SK-N-SH treated with all-trans-retinoic acid at 6 μM for 48 hours (cell line): ENCODE results near the gene BIRC2.

Experiments used
- ATAC-seq: fragments of 200-7000 bp; cut with Tn5 transposase; 3 replicates; pipeline ENCODE4 v1.9.1; 2020; ENCODE audit warnings: mild to moderate bottlenecking, moderate library complexity
- ARNTL ChIP-seq: fragments of 450-650 bp; formaldehyde crosslinking; IDR thresholded peaks from 2 replicates; pipeline ENCODE4 v1.5.0; 2020; ENCODE audit warnings: low read depth, mild to moderate bottlenecking, moderate library complexity, borderline replicate concordance
- BACH2 ChIP-seq: fragments of 250-450 bp; sonication (Bioruptor Pico); IDR thresholded peaks from 2 replicates; pipeline ENCODE4 v1.9.0; 2021; ENCODE audit warnings: mild to moderate bottlenecking, borderline replicate concordance
- CSDC2 ChIP-seq: fragments of 250-450 bp; sonication (Bioruptor Pico); IDR thresholded peaks from 2 replicates; pipeline ENCODE4 v1.5.0; 2020; ENCODE audit warnings: mild to moderate bottlenecking, moderate library complexity
- ESRRG ChIP-seq: fragments of 250-450 bp; sonication (Bioruptor Pico); IDR thresholded peaks from 2 replicates; pipeline ENCODE4 v1.6.1; 2021; ENCODE audit warnings: mild to moderate bottlenecking
- GLIS3 ChIP-seq: fragments of 250-450 bp; sonication (Bioruptor Pico); IDR thresholded peaks from 2 replicates; pipeline ENCODE4 v1.5.0; 2020; ENCODE audit warnings: mild to moderate bottlenecking, moderate library complexity
- ISL1 ChIP-seq: fragments of 250-450 bp; sonication (Bioruptor Pico); IDR thresholded peaks from 2 replicates; pipeline ENCODE4 v2.1.2; 2022; ENCODE audit warnings: mild to moderate bottlenecking, moderate library complexity
- PPARA ChIP-seq: fragments of 250-450 bp; sonication (Bioruptor Pico); IDR thresholded peaks from 2 replicates; pipeline ENCODE4 v1.5.0; 2020; ENCODE audit warnings: mild to moderate bottlenecking, borderline replicate concordance
- RARB ChIP-seq: fragments of 250-450 bp; sonication (Bioruptor Pico); IDR thresholded peaks from 2 replicates; pipeline ENCODE4 v1.8.0; 2021; ENCODE audit warnings: mild to moderate bottlenecking, moderate library complexity
- SNAI2 ChIP-seq: fragments of 250-450 bp; sonication (Bioruptor Pico); IDR thresholded peaks from 2 replicates; pipeline ENCODE4 v1.5.0; 2020; ENCODE audit warnings: mild to moderate bottlenecking, moderate library complexity
- TCF4 ChIP-seq: fragments of 250-450 bp; sonication (Bioruptor Pico); IDR thresholded peaks from 2 replicates; pipeline ENCODE4 v1.8.0; 2021; ENCODE audit warnings: mild to moderate bottlenecking, moderate library complexity, borderline replicate concordance
- TOX ChIP-seq: fragments of 250-450 bp; sonication (Bioruptor Pico); IDR thresholded peaks from 2 replicates; pipeline ENCODE4 v1.8.0; 2021; ENCODE audit warnings: mild to moderate bottlenecking, moderate library complexity, borderline replicate concordance
- ZC3H10 ChIP-seq: fragments of 250-450 bp; sonication (Bioruptor Pico); IDR thresholded peaks from 2 replicates; pipeline ENCODE4 v1.5.1; 2021; ENCODE audit warnings: mild to moderate bottlenecking, moderate library complexity
- ZFP3 ChIP-seq: fragments of 250-450 bp; sonication (Bioruptor Pico); IDR thresholded peaks from 2 replicates; pipeline ENCODE4 v1.5.0; 2020; ENCODE audit warnings: mild to moderate bottlenecking, moderate library complexity
- ZFP30 ChIP-seq: fragments of 450-650 bp; formaldehyde crosslinking; IDR thresholded peaks from 2 replicates; pipeline ENCODE4 v1.5.0; 2022; ENCODE audit warnings: mild to moderate bottlenecking, moderate library complexity
- ZNF565 ChIP-seq: fragments of 450-650 bp; formaldehyde crosslinking; conservative IDR thresholded peaks from 2 replicates; pipeline ENCODE4 v1.5.0; 2020; ENCODE audit warnings: low read depth, mild to moderate bottlenecking, moderate library complexity
- ZNF8 ChIP-seq: fragments of 450-650 bp; formaldehyde crosslinking; IDR thresholded peaks from 2 replicates; pipeline ENCODE4 v1.5.0; 2020; ENCODE audit warnings: mild to moderate bottlenecking, moderate library complexity
- TF ChIP-seq, protein P1 (sequence below): fragments of 250-450 bp; sonication (Bioruptor Pico); IDR thresholded peaks from 2 replicates; pipeline ENCODE4 v1.8.0; 2020; ENCODE audit warnings: mild to moderate bottlenecking, moderate library complexity, borderline replicate concordance
- TF ChIP-seq, protein P2 (sequence below): fragments of 250-450 bp; sonication (Bioruptor Pico); IDR thresholded peaks from 2 replicates; pipeline ENCODE4 v1.5.0; 2020; ENCODE audit warnings: mild to moderate bottlenecking, moderate library complexity
- TF ChIP-seq, protein P3 (sequence below): fragments of 250-450 bp; sonication (Bioruptor Pico); IDR thresholded peaks from 2 replicates; pipeline ENCODE4 v1.5.1; 2020; ENCODE audit warnings: low read depth, mild to moderate bottlenecking, moderate library complexity
- TF ChIP-seq, protein P4 (sequence below): fragments of 250-450 bp; sonication (Bioruptor Pico); IDR thresholded peaks from 2 replicates; pipeline ENCODE4 v1.8.0; 2021; ENCODE audit warnings: low read depth, mild to moderate bottlenecking, moderate library complexity, borderline replicate concordance

Gene BIRC2

DNA sequence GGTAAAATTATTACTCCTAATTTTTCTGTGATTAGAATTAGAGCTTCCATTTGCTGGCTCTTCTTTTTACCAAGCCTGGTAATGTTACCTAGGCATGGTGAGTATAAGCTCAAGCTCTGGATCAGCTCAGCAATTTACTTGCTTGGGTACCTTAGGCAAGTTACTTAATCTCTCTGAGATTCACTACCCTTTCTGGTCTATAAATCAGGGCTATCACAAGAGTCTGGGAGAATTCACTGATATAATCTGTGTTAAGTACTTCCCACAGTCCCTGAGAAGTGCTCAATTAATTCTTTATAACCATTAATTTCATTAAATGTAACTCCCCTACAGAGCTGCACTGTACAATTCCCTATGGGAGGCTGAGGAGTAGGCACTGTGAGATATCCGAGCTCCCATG lies 61.3 kb downstream of the BIRC2 start:
- TF ChIP-seq ESRRG = no peak
- no peak for TF ChIP-seq ZNF8 (CRISPR knock-in tag)
- no peak for ATAC-seq

DNA sequence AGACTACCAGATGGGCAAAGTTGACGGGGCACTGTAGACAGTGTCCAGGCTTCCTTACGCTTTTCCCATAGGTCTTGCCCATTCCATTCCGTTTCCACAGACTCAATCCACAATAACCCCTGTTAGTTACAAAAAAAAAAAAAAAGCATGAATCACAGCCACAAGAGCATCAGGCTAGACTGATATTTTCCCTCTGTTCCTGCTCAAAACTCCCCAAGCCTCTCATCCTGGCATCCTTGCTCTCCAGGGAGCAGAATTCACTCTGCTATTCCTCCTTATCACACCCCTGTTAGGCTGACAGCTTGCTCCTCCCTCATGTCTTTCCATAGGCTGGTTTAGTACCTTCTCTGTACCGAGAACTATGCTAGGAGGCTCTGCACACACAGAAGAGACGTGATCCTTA lies 63.4 kb downstream of the BIRC2 start:
- TF ChIP-seq ZFP3 (peak; percentile 91), ISL1 (CRISPR knock-in tag) (0 out of 2 replicates have a peak, but pooled peaks have one; percentile 7), TCF4 (CRISPR knock-in tag) (no peak)
- ATAC-seq = peak; percentile 85

DNA sequence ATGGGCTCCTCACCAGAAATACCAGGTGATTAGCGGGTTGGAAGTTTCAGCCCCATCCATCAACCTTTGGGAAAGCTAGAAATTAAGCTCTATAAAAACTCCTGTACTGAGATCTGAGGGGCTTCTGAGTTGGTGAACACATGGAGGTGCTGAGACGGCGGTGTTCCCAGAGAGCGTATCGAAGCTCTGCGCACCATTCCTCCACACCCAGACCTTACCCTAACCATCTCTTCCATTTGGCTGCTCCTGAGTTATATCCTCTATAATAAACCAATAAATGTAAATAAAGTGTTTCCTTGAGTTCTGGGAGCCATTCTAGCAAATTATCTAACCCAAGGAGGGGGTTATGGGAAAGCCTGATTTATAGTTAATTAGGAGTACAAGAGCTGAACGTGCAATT lies 64.1 kb downstream of the BIRC2 start:
- ATAC-seq = no peak
- TF ChIP-seq, protein P1, sequence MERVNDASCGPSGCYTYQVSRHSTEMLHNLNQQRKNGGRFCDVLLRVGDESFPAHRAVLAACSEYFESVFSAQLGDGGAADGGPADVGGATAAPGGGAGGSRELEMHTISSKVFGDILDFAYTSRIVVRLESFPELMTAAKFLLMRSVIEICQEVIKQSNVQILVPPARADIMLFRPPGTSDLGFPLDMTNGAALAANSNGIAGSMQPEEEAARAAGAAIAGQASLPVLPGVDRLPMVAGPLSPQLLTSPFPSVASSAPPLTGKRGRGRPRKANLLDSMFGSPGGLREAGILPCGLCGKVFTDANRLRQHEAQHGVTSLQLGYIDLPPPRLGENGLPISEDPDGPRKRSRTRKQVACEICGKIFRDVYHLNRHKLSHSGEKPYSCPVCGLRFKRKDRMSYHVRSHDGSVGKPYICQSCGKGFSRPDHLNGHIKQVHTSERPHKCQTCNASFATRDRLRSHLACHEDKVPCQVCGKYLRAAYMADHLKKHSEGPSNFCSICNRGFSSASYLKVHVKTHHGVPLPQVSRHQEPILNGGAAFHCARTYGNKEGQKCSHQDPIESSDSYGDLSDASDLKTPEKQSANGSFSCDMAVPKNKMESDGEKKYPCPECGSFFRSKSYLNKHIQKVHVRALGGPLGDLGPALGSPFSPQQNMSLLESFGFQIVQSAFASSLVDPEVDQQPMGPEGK = no peak
- no peak for TF ChIP-seq GLIS3
- TF ChIP-seq PPARA (CRISPR knock-in tag) = no peak
- no peak for TF ChIP-seq TOX (CRISPR knock-in tag)
- TF ChIP-seq ZNF8 (CRISPR knock-in tag) = no peak
- no peak for TF ChIP-seq CSDC2 (CRISPR knock-in tag)
- TF ChIP-seq, protein P2, sequence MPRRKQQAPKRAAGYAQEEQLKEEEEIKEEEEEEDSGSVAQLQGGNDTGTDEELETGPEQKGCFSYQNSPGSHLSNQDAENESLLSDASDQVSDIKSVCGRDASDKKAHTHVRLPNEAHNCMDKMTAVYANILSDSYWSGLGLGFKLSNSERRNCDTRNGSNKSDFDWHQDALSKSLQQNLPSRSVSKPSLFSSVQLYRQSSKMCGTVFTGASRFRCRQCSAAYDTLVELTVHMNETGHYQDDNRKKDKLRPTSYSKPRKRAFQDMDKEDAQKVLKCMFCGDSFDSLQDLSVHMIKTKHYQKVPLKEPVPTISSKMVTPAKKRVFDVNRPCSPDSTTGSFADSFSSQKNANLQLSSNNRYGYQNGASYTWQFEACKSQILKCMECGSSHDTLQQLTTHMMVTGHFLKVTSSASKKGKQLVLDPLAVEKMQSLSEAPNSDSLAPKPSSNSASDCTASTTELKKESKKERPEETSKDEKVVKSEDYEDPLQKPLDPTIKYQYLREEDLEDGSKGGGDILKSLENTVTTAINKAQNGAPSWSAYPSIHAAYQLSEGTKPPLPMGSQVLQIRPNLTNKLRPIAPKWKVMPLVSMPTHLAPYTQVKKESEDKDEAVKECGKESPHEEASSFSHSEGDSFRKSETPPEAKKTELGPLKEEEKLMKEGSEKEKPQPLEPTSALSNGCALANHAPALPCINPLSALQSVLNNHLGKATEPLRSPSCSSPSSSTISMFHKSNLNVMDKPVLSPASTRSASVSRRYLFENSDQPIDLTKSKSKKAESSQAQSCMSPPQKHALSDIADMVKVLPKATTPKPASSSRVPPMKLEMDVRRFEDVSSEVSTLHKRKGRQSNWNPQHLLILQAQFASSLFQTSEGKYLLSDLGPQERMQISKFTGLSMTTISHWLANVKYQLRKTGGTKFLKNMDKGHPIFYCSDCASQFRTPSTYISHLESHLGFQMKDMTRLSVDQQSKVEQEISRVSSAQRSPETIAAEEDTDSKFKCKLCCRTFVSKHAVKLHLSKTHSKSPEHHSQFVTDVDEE (CRISPR knock-in tag) = no peak
- TF ChIP-seq ZFP3 = no peak
- no peak for TF ChIP-seq SNAI2
- TF ChIP-seq ARNTL = no peak
- TF ChIP-seq ZC3H10 (CRISPR knock-in tag) = no peak
- TF ChIP-seq RARB (CRISPR knock-in tag) = no peak
- no peak for TF ChIP-seq TCF4 (CRISPR knock-in tag)
- no peak for TF ChIP-seq ZNF565 (CRISPR knock-in tag)
- TF ChIP-seq ZFP30 (CRISPR knock-in tag) = no peak
- TF ChIP-seq, all 23 proteins: peak for 0

DNA sequence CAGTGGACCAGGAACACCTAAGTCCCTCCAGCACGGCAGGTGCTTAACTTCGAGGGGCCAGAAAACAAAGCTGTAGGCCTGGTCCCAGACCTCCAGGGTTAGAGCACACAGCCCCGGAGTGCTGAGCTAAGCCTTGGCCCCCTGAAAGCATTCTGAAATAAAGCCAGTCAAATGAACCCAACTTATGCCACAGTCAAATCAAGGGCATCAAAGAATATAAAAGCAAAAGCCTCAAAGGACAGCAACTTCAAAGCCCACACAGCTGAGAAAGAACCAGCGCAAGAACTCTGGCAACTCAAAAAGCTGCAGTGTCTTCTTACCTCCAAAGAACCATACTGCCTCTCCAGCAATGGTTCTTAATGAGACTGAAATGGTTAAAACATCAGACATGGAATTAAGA lies 66.5 kb downstream of the BIRC2 start:
- TF ChIP-seq TOX (CRISPR knock-in tag) = no peak
- TF ChIP-seq GLIS3 = no peak
- TF ChIP-seq ZFP30 (CRISPR knock-in tag) = no peak
- no peak for TF ChIP-seq ZC3H10 (CRISPR knock-in tag)
- no peak for TF ChIP-seq ZNF565 (CRISPR knock-in tag)
- TF ChIP-seq BACH2 (CRISPR knock-in tag) = no peak
- no peak for TF ChIP-seq TCF4 (CRISPR knock-in tag)
- no peak for TF ChIP-seq ISL1 (CRISPR knock-in tag)
- TF ChIP-seq, protein P2 (CRISPR knock-in tag) = no peak
- TF ChIP-seq PPARA (CRISPR knock-in tag) = no peak
- no peak for TF ChIP-seq SNAI2
- no peak for ATAC-seq

DNA sequence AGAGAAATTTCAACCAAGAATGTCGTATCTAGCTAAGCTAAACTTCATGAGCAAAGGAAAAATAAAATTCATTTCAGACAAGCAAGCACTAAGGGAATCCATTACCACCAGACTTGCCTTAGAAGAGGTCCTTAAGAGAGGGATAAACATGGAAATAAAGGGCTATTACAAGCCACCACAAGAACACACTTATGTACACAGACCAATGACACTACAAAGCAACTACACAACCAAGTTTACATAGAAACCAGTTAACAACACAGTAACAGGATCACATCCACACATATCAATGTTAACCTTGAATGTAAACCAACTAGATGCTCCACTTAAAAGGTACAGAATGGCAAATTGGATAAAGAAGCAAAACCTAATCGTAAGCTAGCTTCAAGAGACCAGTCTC lies 67.5 kb downstream of the BIRC2 start:
- ATAC-seq = no peak
- TF ChIP-seq TOX (CRISPR knock-in tag) (no peak), GLIS3 (no peak), RARB (CRISPR knock-in tag) (no peak), SNAI2 (no peak), PPARA (CRISPR knock-in tag) (no peak), ARNTL (no peak), ISL1 (CRISPR knock-in tag) (no peak)
- TF ChIP-seq, protein P3, sequence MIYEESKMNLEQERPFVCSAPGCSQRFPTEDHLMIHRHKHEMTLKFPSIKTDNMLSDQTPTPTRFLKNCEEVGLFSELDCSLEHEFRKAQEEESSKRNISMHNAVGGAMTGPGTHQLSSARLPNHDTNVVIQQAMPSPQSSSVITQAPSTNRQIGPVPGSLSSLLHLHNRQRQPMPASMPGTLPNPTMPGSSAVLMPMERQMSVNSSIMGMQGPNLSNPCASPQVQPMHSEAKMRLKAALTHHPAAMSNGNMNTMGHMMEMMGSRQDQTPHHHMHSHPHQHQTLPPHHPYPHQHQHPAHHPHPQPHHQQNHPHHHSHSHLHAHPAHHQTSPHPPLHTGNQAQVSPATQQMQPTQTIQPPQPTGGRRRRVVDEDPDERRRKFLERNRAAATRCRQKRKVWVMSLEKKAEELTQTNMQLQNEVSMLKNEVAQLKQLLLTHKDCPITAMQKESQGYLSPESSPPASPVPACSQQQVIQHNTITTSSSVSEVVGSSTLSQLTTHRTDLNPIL = no peak
- TF ChIP-seq, protein P4, sequence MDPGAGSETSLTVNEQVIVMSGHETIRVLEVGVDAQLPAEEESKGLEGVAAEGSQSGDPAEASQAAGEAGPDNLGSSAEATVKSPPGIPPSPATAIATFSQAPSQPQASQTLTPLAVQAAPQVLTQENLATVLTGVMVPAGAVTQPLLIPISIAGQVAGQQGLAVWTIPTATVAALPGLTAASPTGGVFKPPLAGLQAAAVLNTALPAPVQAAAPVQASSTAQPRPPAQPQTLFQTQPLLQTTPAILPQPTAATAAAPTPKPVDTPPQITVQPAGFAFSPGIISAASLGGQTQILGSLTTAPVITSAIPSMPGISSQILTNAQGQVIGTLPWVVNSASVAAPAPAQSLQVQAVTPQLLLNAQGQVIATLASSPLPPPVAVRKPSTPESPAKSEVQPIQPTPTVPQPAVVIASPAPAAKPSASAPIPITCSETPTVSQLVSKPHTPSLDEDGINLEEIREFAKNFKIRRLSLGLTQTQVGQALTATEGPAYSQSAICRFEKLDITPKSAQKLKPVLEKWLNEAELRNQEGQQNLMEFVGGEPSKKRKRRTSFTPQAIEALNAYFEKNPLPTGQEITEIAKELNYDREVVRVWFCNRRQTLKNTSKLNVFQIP (CRISPR knock-in tag) = no peak
- TF ChIP-seq, protein P1 = no peak
